HepG2 (cell line): ENCODE data around the gene SBDS. TPM values are rescaled to one million over a fixed set of nuclear protein-coding genes. Genes with fewer than 3 reads are reported as not detected.

Source experiments
- ATAC-seq: fragments of 200-7000 bp; cut with Tn5 transposase; 3 replicates; pipeline ENCODE4 v1.9.1; 2020; ENCODE audit warnings: mild to moderate bottlenecking, moderate library complexity
- BruUV-seq: library from RNA; stranded (reverse); fragments of 400-500 nt; replicated peaks from 2 replicates; lab custom pipeline; 2021; lab: Mats Ljungman, UMichigan
- CTCF ChIA-PET: fragments of 300-600 bp; formaldehyde crosslinking; extraction: SDS; loops from one replicate; lab custom pipeline; 2021; ENCODE audit warnings: low total read pairs, inconsistent platforms, low intra/inter-chr PET ratio; lab: Yijun Ruan, JAX
- POLR2A ChIA-PET: fragments of 350-600 bp; sonication (Branson Sonifier 250); formaldehyde crosslinking; loops from one replicate; lab custom pipeline; 2020; ENCODE audit warnings: antibody characterized with exemption, inconsistent platforms; lab: Yijun Ruan, JAX
- DNase-seq: peaks from one replicate; pipeline ENCODE4 v3.0.0-alpha.2; 2015; ENCODE audit warnings: low spot score
- FAIRE-seq: peaks from 3 replicates; lab custom pipeline; 2011; peaks lifted over from hg19 to GRCh38; lab: Jason Lieb, UNC
- H2AFZ ChIP-seq: one replicate; pipeline ENCODE4 v1.6.1; 2011; ENCODE audit warnings: low read length, inconsistent platforms
- H3K27ac ChIP-seq: fragments of 300-600 bp; 3 replicates; pipeline ENCODE4 v1.8.0; 2011; ENCODE audit warnings: mixed run types, mild to moderate bottlenecking, mixed read lengths, low read length, inconsistent platforms; ENCODE audit not compliant: insufficient read depth; ENCODE audit errors: extremely low read length
- H3K27me3 ChIP-seq, 2 experiments: fragments of 200-600 bp in 1 of 2; 2 replicates in 1 of 2; 3 replicates in 1 of 2; pipeline versions ENCODE4 v1.6.0 to v1.8.0; 2011; ENCODE audit warnings: low read length in 2 of 2, mild to moderate bottlenecking in 2 of 2, moderate library complexity in 2 of 2, inconsistent platforms in 1 of 2; ENCODE audit not compliant: insufficient read depth in 2 of 2, control insufficient read depth in 1 of 2
- H3K36me3 ChIP-seq, 2 experiments: fragments of 200-600 bp in 1 of 2; replicated peaks in 1 of 2; 2 replicates in 1 of 2; 3 replicates in 1 of 2; pipeline versions ENCODE4 v1.5.1 to v1.8.0; 2011; ENCODE audit warnings: low read length in 2 of 2, inconsistent platforms in 1 of 2; ENCODE audit not compliant: insufficient read depth in 2 of 2, control insufficient read depth in 1 of 2
- H3K4me1 ChIP-seq: 2 replicates; pipeline ENCODE4 v1.5.1; 2012; ENCODE audit warnings: low read length, inconsistent platforms; ENCODE audit not compliant: insufficient read depth
- H3K4me2 ChIP-seq: 2 replicates; pipeline ENCODE4 v1.6.0; 2011; ENCODE audit warnings: low read depth, low read length, inconsistent platforms
- H3K4me3 ChIP-seq, 3 experiments: fragments of 200-600 bp in 1 of 3; sonication (generic), shearing (Covaris generic) in 1 of 3; replicated peaks in 1 of 3; 2 replicates each; pipeline ENCODE4 v1.5.1; 2011 to 2016; ENCODE audit warnings: low read length in 3 of 3, inconsistent platforms in 2 of 3, low read depth in 2 of 3, mild to moderate bottlenecking in 2 of 3, control low read depth in 1 of 3, mixed read lengths in 1 of 3; ENCODE audit not compliant: insufficient read depth in 1 of 3
- H3K79me2 ChIP-seq: one replicate; pipeline ENCODE4 v1.6.1; 2011; ENCODE audit warnings: low read length, inconsistent platforms; ENCODE audit not compliant: insufficient read depth
- H3K9ac ChIP-seq: 2 replicates; pipeline ENCODE4 v1.6.0; 2011; ENCODE audit warnings: mild to moderate bottlenecking, low read depth, low read length, inconsistent platforms; ENCODE audit not compliant: insufficient read depth
- H3K9me3 ChIP-seq: 2 replicates; pipeline ENCODE4 v1.5.1; 2012; ENCODE audit warnings: mild to moderate bottlenecking, low read length
- H4K20me1 ChIP-seq: 2 replicates; pipeline ENCODE4 v1.6.0; 2011; ENCODE audit warnings: inconsistent platforms, mild to moderate bottlenecking, low read length, moderate library complexity; ENCODE audit not compliant: insufficient read depth
- CSRNP1 ChIP-seq: sonication (generic); formaldehyde crosslinking; IDR thresholded peaks from 2 replicates; pipeline ENCODE4 v1.8.1; 2023; ENCODE audit warnings: mild to moderate bottlenecking, missing genetic modification reagents
- ERF ChIP-seq: IDR thresholded peaks from 2 replicates; pipeline ENCODE4 v1.6.1; 2018; ENCODE audit warnings: missing biosample characterization, missing genetic modification reagents
- HDAC1 ChIP-seq: sonication (generic); formaldehyde crosslinking; IDR thresholded peaks from 2 replicates; pipeline ENCODE4 v1.5.1; 2020; ENCODE audit warnings: mild to moderate bottlenecking, missing genetic modification reagents
- NFAT5 ChIP-seq: sonication (generic); formaldehyde crosslinking; IDR thresholded peaks from 2 replicates; pipeline ENCODE4 v1.4.0; 2020; ENCODE audit warnings: missing genetic modification reagents
- NFE2L2 ChIP-seq: fragments of 150-350 bp; IDR thresholded peaks from 2 replicates; pipeline ENCODE4 v1.6.1; 2014; ENCODE audit warnings: low read length
- NR2F6 ChIP-seq, 2 experiments: IDR thresholded peaks; 2 replicates each; pipeline ENCODE4 v1.6.1; 2016; ENCODE audit warnings: antibody characterized with exemption in 1 of 2, mild to moderate bottlenecking in 1 of 2
- RFX1 ChIP-seq: fragments of 450-650 bp; IDR thresholded peaks from 2 replicates; pipeline ENCODE4 v1.6.1; 2017
- XRCC5 ChIP-seq: fragments of 200-400 bp; formaldehyde crosslinking; optimal IDR thresholded peaks from 2 replicates; pipeline ENCODE3; 2017; ENCODE audit warnings: mild to moderate bottlenecking, low read length
- ZBTB14 ChIP-seq: sonication (generic); formaldehyde crosslinking; IDR thresholded peaks from 2 replicates; pipeline ENCODE4 v1.4.0; 2020; ENCODE audit warnings: missing genetic modification reagents
- ZNF451 ChIP-seq: sonication (generic); formaldehyde crosslinking; IDR thresholded peaks from 2 replicates; pipeline ENCODE4 v1.5.0; 2020; ENCODE audit warnings: mild to moderate bottlenecking, missing genetic modification reagents
- ZNF776 ChIP-seq: sonication (generic); formaldehyde crosslinking; IDR thresholded peaks from 2 replicates; pipeline ENCODE4 v1.4.0; 2020; ENCODE audit warnings: mild to moderate bottlenecking, missing genetic modification reagents
- ZNF781 ChIP-seq: sonication (generic); formaldehyde crosslinking; IDR thresholded peaks from 2 replicates; pipeline ENCODE4 v1.5.1; 2020; ENCODE audit warnings: borderline replicate concordance, mild to moderate bottlenecking, missing genetic modification reagents; ENCODE audit errors: not compliant biosample characterization
- ZSCAN20 ChIP-seq: sonication (generic); formaldehyde crosslinking; IDR thresholded peaks from 2 replicates; pipeline ENCODE4 v1.4.0; 2020; ENCODE audit warnings: missing genetic modification reagents, mild to moderate bottlenecking, borderline replicate concordance
- WGBS: methylation state at CpG from one replicate; pipeline ENCODE4 v1.1.6; 2017; ENCODE audit warnings: low lambda C conversion rate; 5-methylcytosine and 5-hydroxymethylcytosine counted together
- in situ Hi-C: cut with HindIII; loops from 2 replicates; pipeline ENCODE4 v1.10.0; 2017; ENCODE audit warnings: low pct_unique_long_range_greater_than_20kb; ENCODE audit not compliant: extremely low pct_ligation_motif_present
- intact Hi-C: fragments of 100-400 bp; cut with micrococcal nuclease; formaldehyde crosslinking; loops from one replicate; pipeline ENCODE4 v1.10.0; 2022; ENCODE audit not compliant: unreplicated experiment
- polyA plus RNA-seq, 8 experiments: library from polyadenylated mRNA; depleted of rRNA in 3 of 8; stranded (reverse) in 7 of 8; unstranded in 1 of 8; fragments of >200 nt; fragmentation: Illumina TruSeq in 4 of 8; extraction: Trizol in 4 of 8; gene quantifications; 2 replicates each; pipeline versions ENCODE4 v1.2.1 to v1.2.3, GENCODE V29; 2011 to 2016; ENCODE audit warnings: low read depth in 4 of 8, missing spikeins in 1 of 8, mixed read lengths in 1 of 8; ENCODE audit not compliant: insufficient read depth in 1 of 8
- total RNA-seq, 5 experiments: library from RNA; depleted of rRNA; stranded (reverse); fragments of >200 nt; fragmentation: Illumina TruSeq; extraction: Trizol; gene quantifications; 2 replicates each; pipeline ENCODE4 v1.2.3, GENCODE V29; 2016; ENCODE audit warnings: low read depth in 1 of 5

Gene SBDS
- total and polyA plus RNA-seq, 2 of the 13 experiments (the other 11 are each of a cell fraction or from before 2014, with no cell fraction given) = 39.1 to 79.3 TPM

- DNase-seq (no peak), FAIRE-seq (no peak), ATAC-seq (peak; percentile 54)
- H3K27ac ChIP-seq = peak overlapping the region; percentile 13
- CTCF ChIA-PET = no interaction called here
- H3K4me3 ChIP-seq = no peak overlapping the region
- H3K27me3 ChIP-seq = no peaks in the 10 kb centered on the region
- no TSS peak for BruUV-seq
- 89% methylated on average over 17 of the region's 17 CpGs for WGBS
- intact Hi-C loops = no loop called here
- H3K36me3 ChIP-seq = peaks cover 8 to 40% of the 10 kb centered on the region in 2 experiments
- H3K4me2 ChIP-seq = no peak overlapping the region
- H2AFZ ChIP-seq = no peak overlapping the region
- H3K9me3 ChIP-seq = no peaks in the 10 kb centered on the region
- H3K4me1 ChIP-seq = peaks cover 25% of the 10 kb centered on the region
- no peaks in the 10 kb centered on the region for H3K79me2 ChIP-seq
- H3K9ac ChIP-seq = no peak overlapping the region
- H4K20me1 ChIP-seq = no peaks in the 10 kb centered on the region
- POLR2A ChIA-PET = no interaction called here
- in situ Hi-C loops = no loop called here
- TF ChIP-seq RFX1 (no peak), ZNF781 (CRISPR knock-in tag) (no peak), NR2F6 (IDR thresholded peaks at IDR 0.05) (peak; percentile 70), NR2F6 (CRISPR knock-in tag; IDR thresholded peaks at IDR 0.05) (peak; percentile 73), NFAT5 (no peak), ZNF451 (CRISPR knock-in tag) (no peak), ZSCAN20 (CRISPR knock-in tag) (no peak), ERF (no peak), CSRNP1 (CRISPR knock-in tag) (no peak), NFE2L2 (no peak), HDAC1 (CRISPR knock-in tag) (no peak), ZBTB14 (CRISPR knock-in tag) (no peak), XRCC5 (peak; percentile 41), ZNF776 (no peak)
Measured at GRCh38 chr7:66958538-66959350, 36.6 kb downstream of the SBDS start.
